HG03565 (cell line): ENCODE measurements around the gene LRP10.

Experiments used
- ATAC-seq: cut with Tn5 transposase; IDR thresholded peaks from one replicate; pipeline ENCODE4 v1.9.1; 2021; ENCODE audit warnings: mild to moderate bottlenecking, moderate library complexity; ENCODE audit not compliant: unreplicated experiment

The LRP10 gene

DNA sequence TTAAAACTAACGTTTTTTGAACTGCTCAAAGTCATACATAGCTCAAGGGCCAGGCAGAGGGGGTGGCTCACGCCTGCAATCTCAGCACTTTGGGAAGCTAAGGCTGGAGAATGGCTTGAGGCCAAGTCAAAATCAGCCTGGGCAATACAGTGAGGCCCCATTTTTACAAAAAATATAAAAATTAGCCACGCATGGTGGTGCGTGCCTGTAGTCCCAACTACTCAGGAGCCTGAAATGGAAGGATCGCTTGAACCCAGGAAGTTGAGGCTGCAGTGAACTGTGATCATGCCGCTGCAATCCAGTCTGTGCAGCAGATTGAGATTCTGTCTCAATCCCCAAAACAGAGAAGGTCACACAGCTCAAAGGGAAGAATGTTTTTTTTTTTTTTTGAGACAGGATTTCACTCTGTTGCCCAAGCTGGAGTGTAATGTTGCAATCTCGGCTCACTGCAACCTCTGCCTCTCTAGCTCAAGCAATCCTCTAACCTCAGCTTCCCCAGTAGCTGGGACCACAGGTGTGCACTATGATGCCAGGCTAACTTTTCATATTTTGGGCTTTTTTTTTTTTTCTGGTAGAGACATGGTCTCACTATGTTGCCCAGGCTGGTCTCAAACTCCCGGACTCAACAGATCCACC, 44.5 kb downstream of the LRP10 start:
- ATAC-seq: no peak

DNA sequence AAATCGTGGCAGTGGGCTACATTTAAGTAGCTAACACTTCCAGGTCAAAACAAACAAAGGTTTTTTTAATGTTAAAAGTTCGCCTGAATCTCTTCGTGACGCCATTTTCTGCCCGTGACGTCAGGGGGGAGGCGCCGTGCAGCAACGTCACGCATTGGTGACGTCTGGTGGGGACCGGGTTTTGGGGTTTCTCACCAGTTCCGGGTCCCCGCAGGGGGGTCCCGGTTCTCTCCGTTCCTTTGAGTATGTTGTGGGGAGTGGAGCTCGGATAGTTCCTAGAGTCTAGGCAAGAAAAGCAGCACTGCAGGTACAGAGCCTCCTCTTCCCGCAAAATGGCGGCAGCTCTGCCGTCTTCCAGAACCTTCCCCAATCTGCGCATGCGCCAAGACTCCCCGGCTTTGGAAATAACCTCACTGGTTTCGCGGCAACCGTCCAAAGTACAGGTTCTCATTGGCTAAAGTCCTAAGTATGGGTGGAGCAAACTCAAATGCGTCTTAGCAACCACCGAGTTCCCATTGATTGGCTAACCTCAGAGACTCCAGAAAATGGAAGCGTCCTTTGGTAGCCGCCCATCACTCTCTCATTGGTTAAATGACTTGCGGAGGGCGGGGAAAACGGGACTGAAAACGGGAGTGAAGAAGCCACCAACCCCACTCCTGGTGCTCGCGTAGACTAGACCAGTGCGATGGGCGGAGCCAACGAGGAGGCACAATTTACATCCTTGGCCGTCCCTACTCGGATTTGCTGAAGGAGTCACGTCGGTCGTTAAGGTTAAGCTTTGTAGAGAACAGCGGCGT, 47.5 kb downstream of the LRP10 start, which contains the start of gene RBM23:
RBM23 (minus strand) TSS at position 346 of the 797 bp plus-strand sequence.
- ATAC-seq: peak; percentile 88

DNA sequence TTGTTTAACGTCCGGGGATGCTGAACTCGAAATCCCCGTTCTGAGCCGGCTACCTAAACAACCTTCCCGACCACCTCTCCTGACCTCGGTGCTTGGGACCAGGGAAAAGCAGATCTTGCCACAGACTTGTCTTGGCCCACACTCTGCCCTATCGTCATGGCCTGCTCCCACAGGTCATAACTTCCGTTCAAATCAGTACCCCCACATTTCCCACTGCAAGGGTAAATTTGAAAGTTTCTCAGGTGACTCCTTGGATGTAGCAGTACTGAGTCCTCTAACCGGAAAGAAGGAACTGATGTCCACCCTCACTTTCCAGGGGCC, 48.0 kb downstream of the LRP10 start:
- no peak for ATAC-seq

GRCh38 chr14:22920697-22921096, 49.2 kb downstream of the LRP10 start:
- ATAC-seq: no peak

DNA sequence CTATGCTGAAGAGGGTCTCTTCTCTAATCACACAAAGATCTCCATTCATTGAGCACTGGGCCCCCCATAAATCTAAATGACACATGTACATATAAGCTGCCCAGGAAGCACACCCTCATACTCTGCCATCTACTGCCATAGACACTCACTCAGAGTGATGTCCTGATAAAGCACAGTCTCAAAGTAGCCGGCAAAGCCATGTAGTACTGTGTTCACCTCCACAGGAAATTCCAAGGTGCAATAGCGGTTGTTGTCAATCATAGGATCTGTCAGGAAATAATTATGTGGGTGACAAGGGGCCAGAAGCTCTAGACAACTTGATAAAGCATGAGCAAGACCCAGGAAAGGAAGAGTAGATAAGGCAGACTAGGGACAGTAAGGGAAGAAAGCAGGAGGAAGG, 50.8 kb downstream of the LRP10 start:
- ATAC-seq: no peak

- no peak for ATAC-seq
These were observed 52.2 kb downstream of the LRP10 start for GRCh38 chr14:22923746-22924145.

DNA sequence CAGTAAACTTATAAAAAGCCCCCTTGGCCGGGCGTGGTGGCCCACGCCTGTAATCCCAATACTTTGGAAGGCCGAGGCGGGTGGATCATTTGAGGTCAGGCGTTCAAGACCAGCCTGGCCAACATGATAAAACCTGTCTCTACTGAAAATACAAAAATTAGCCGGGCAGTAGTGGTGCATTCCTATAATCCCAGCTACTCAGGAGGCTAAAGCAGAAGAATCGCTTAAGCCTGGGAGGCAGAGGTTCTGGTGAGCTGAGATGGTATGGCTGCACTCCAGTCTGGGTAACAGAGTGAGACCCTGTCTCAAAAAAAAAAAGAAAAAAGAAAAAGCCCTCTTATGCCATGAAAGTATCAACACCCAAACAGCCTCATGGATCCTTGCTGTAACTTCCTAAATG, 54.0 kb downstream of the LRP10 start:
- ATAC-seq: no peak

DNA sequence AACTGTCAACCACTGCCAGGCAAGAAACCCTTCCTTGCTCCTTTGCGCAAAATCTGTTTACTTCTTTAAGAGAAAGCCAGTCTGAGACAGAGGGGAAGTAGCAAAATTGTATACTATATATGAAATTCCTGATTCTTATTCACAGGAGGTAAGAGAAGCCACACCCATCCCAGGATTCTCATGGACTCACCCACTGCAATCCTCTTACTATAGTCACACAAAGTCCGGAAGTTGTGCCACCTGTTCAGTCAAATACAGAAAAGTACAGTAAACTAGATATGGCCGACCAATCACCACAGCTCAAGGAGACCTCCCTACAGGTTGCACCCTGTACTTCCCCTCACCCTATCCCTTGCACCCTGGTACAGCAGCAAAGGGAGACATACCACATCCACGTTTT, 54.8 kb downstream of the LRP10 start:
- no peak for ATAC-seq

- no peak for ATAC-seq
These were observed 56.9 kb downstream of the LRP10 start for GRCh38 chr14:22928237-22929103.

DNA sequence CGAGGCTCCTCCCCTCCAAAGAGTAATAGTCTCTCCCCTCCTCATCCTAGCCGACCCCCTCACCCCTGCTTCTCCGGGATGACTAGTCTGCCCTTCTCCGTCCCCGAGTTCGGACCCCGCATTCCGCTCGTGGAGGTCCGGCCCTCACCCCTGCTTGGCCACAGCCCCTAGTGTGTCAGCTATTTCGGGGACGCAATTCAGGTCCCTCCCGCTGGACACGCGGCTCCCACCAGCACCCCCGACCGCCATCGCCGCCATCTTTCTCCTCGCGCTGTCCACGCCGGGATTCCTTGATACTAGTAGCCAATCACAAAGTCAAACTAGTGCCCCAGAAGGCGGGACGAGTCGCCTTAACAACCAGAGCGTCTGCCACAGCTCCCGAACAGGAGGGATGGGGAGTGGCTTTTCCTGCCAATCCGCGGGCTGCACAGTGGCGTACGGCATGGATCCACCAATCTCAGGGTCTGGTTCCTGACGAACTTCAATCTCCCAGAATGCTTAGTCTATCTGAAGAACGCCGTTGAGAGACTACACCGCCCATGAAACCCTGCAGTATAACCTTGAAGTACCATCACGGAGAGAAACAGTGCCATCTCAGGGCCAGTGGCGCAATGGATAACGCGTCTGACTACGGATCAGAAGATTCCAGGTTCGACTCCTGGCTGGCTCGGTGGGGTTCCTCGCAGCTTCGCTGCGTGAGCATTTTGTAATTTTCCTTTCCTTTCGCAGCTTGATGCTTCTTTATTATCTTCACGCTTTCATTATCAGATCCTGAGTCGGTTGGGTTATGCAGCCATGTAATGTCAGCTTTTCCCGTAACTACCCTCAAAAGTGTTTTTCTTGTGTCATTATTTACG, 57.8 kb downstream of the LRP10 start, which contains the start of gene PRMT5:
PRMT5 (minus strand) TSS at position 273 of the 857 bp plus-strand sequence; CDS start at position 258, 15 bp downstream.
- peak; percentile 83 for ATAC-seq

GRCh38 chr14:22929961-22930364, 58.4 kb downstream of the LRP10 start:
- no peak for ATAC-seq
